NCI-H748 (cell line): ENCODE data around the gene NUTM2A.
"Not testable (repeated sequence)": the region's sequence is repeated elsewhere in the genome, so short reads cannot be mapped to it uniquely, and the experiment has no call there.

ENCODE experiments used
- DNase-seq: peaks from one replicate; lab custom pipeline; 2025; ENCODE audit not compliant: unreplicated experiment; lab: John Stamatoyannopoulos, UW

Gene NUTM2A, protein sequence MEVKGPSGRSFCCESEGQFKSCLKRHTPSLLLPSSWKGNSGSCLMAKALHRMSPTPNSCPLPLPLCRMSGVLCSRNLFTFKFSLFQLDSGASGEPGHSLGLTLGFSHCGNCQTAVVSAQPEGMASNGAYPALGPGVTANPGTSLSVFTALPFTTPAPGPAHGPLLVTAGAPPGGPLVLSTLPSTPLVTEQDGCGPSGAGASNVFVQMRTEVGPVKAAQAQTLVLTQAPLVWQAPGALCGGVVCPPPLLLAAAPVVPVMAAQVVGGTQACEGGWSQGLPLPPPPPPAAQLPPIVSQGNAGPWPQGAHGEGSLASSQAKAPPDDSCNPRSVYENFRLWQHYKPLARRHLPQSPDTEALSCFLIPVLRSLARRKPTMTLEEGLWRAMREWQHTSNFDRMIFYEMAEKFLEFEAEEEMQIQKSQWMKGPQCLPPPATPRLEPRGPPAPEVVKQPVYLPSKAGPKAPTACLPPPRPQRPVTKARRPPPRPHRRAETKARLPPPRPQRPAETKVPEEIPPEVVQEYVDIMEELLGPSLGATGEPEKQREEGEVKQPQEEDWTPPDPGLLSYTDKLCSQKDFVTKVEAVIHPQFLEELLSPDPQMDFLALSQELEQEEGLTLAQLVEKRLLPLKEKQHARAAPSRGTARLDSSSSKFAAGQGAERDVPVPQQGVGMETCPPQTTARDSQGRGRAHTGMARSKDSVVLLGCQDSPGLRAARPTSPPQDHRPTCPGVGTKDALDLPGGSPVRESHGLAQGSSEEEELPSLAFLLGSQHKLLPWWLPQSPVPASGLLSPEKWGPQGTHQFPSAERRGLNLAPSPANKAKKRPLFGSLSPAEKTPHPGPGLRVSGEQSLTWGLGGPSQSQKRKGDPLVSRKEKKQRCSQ

DNA sequence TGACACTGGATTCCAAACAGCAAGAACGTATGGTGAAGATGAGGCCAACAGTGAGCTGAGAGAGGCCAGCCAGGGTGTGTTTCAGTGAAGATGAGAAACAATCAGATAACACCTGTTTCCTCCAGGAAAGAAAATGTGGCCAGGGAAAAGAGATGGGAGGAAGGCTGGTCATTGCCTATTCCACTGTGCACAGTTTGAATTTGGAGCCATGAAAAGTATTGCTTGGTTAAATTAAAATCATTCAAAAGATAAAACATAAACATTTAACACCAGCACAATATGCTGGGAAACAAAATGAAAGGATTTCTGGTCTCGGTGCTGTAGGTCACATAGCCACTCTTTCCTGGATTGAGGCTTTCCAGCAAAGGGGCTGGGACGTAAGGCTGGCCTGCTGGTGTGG, at the start of gene NUTM2A:
TSS of gene NUTM2A (plus strand) at position 301 of the 400 bp plus-strand sequence. CDS start 383 bp downstream, outside the sequence.
- not testable (repeated sequence) for DNase-seq

DNA sequence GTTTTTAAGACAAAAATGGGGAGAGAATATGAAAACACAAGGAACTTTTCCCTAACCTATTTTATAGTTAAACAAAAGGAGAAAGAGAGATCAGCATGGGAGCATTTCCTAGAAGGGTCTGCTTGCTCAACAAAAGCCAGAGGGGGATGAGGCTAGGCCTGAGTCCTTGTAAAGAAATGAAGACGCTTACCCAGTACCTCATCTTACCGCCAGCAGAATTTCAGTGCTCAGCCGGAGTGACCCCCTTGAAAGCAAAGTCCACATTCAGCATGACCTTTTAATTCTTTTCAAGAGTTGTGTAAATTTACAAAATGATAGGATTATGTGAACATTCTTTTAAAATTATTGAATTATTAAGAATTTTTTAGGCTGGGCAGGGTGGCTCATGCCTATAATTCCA, 47.7 kb upstream of the NUTM2A start:
- DNase-seq = not testable (repeated sequence)

- not testable (repeated sequence) for DNase-seq
Observed at GRCh38 chr10:87184421-87184820, 40.8 kb upstream of the NUTM2A start.

DNA sequence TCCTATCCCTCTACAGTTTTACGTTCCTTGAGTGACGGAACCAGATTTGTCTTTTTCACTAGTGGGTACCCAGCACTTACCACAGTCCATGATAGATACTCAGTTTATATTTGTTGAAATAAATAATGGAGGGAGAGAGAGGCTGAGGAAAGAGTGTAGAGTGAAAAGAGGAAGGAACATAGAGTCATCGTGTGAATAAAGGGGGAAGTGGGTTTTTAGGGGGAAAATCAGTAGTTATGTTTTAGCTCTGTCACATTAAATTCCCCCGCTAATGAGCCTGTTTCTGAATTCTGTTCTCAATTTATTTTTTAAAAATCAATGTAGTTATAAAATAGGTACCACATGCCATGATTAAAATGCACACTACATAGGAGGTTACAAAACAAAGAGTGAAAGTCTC, 39.2 kb upstream of the NUTM2A start:
- not testable (repeated sequence) for DNase-seq

DNA sequence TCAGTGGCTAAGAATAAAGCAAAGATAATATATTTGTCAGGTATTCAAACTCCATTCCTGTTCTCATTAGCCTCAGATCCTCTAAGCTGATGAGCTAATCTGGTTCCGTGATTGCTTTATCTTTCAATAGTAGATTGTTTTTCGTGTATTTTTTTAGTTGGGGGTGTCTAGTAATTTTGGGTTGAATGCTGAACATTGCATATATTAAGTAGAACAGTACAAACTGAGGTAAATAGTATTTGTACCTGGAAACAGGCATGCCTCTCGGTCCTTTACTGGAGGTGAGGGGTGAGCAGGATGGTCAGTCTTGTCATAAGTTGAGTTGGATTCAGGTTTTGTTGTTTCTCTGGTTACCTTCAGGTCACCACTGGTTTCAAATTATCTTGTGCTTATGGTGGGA, 37.7 kb upstream of the NUTM2A start:
- not testable (repeated sequence) for DNase-seq

DNA sequence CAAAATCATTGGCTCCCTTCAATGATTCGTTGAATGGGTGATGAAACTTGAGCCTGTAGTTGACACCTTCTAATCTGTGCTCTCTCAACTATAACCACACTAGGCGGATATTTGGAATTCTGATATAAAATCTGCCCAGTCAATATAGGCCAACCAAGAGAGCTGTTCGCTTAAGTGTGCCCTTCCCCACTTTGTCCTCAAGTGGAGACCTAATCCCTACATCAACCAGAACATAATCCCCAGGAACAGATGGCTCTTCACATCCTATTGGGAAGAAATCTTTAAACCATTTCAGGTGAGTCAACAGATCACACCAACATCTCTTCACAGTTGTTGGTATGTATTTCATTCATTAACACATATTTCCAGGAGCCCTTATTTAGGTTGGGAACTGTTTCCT, 33.4 kb upstream of the NUTM2A start:
- not testable (repeated sequence) for DNase-seq

- DNase-seq = not testable (repeated sequence)
Observed at GRCh38 chr10:87200924-87201323, 24.3 kb upstream of the NUTM2A start.

DNA sequence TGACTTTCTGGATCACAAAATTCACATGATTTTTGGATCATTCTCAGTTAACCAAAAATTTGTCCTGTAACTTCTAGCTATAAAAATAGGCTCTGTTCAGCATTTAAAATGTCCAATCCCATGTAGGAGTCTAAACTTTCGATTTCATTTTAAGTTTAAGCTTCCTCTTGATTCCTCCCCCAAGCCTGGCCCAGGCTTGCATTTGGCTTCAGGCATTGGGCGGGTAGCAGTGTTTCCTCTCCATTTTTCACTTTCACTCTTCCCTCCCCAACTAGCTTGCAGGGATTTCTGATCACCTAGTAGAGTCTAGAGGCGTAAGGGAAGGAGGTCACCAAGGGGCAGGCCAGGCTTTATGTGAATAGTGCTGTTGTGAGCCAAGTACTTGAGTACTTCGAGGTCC, 20.4 kb upstream of the NUTM2A start:
- DNase-seq = not testable (repeated sequence)

DNA sequence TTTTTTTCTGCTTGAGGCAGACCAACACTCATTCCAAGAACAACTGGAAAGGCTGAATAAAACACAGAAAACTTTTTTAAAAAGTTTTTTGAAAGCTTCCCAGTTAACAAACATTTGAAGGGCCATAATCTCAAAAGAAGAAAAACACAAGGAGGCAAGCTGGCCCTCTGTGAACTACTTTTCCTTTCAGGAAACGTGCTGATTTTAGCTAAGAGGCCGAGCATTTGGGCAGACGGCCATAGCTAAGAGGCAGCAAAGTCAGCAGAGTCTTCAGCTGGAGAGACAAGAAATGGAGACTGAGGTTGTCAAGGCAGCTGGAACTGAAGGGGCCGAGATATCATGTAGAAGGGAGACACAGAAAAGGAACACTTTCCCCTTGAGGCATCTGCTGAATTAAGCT, 18.3 kb upstream of the NUTM2A start:
- not testable (repeated sequence) for DNase-seq

DNA sequence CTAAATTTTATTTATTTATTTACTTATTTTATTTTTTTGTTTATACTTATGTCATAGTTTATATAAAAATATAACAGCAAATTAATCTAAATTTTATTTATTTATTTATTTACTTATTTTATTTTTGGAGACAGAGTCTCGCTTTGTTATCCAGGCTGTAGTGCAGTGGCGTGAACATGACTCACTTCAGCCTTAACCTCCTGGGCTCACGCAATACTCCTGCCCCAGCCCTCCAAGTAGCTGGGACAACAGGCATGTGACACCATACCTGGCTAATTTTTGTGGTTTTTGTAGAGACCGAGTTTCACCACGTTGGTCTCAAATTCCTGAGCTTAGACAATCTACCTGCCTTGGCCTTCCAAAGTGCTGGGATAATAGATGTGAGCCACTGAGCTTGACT, 14.9 kb upstream of the NUTM2A start:
- not testable (repeated sequence) for DNase-seq

DNA sequence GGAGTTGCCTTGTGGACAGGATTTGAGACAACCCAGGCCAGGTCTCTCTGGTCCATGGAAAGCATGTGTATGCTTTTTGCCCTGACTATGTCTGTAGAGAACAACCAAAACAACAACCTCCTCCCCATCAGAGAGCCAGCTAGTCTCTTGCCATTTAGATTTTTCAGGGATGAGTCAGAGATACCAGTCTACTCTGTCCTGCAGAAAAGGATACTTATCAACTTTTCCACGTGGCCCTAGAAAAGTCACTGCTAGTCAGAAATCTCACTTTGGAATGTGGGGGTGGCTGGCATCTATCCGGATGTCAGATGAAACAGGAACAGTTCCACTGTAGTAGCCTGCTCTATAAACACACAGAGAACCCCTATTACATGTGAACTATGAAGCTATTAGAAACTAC, 13.4 kb upstream of the NUTM2A start:
- not testable (repeated sequence) for DNase-seq

DNA sequence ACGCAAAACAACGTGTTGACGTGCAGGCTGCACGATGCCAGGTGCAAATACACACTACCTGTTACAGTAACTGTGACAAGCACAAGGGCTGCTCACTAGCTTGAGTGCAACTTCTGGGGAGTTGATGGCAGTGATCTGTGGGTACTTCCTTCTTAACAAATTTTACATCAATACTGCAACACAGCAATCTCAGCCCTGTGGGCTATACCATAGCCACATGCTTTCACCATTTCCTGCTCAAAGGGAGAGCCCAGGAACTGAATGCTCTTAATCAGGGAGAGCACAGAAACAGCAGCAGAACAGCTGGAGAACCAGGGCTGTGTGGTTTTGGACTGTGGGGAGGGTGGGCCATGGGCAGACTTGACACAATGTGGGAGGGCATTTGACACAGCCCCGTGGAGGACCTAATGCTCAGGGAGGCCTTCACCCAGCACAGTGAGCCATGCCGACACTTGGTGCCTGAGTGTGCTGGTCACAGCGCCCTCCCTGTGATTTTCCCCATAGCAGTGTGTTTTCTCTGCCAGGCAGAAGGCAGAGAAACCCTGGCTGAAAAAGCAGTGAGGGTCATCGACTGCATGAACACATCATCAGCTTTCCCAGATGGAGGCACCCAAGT, 12.0 kb upstream of the NUTM2A start:
- not testable (repeated sequence) for DNase-seq

GRCh38 chr10:87213806-87214205, 11.4 kb upstream of the NUTM2A start:
- not testable (repeated sequence) for DNase-seq

GRCh38 chr10:87216120-87216519, 9.1 kb upstream of the NUTM2A start:
- not testable (repeated sequence) for DNase-seq

DNA sequence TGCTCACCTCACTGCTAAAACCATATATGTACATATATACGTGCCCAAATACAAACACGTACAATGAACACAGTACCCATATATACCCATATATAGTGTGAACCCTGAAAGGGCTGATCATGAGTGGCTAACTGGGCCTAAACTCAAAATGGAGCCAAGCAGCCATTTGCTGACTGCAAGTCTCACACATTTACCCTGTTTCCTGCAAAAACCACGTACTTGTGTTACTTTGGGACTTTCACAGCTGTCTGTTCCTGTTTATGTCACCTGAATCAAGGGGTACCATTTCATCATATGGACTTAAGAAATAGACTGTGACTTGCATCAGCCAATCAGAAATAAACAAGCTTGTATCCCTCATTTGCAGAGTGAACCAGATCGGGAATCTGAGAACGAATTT, 5.9 kb upstream of the NUTM2A start:
- DNase-seq = not testable (repeated sequence)

GRCh38 chr10:87222789-87223188, 2.5 kb upstream of the NUTM2A start:
- not testable (repeated sequence) for DNase-seq

- DNase-seq = not testable (repeated sequence)
Observed at GRCh38 chr10:87228247-87228646, 3.0 kb downstream of the NUTM2A start.

GRCh38 chr10:87229211-87229610, 4.0 kb downstream of the NUTM2A start:
- DNase-seq = not testable (repeated sequence)

- DNase-seq = not testable (repeated sequence)
Observed at GRCh38 chr10:87234854-87235253, 9.6 kb downstream of the NUTM2A start.

DNA sequence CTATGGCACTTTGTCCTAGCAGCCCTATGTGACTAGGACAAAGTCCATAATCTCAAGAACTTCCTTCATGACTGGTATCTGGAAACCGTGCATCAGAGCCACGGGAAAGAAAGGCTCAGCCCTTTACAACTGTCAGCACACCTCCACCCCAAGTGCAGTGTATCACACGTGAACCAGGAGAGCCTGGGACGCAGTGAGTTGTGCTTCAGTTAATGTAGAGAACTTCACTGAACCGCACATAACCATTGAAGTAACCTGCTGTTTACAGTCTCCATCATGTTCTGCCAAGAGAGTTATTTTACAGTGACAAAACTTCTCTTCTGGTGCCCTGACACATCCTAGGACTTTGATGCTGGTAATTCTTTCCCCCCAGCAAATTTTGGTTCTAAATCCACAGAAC, 12.0 kb downstream of the NUTM2A start:
- not testable (repeated sequence) for DNase-seq

GRCh38 chr10:87239346-87239808, 14.1 kb downstream of the NUTM2A start:
- DNase-seq = not testable (repeated sequence)
